Mucosa of descending colon (tissue), 3 donors: ENCODE results near the gene FLNB. TPM values are rescaled to one million over a fixed set of nuclear protein-coding genes. Genes with fewer than 3 reads are reported as not detected.
A peak's percentile ranks its signal among the peaks of the same experiment; 100 is the strongest.

Experiments used
- ATAC-seq: fragments of 200-7000 bp; cut with Tn5 transposase; one replicate; pipeline ENCODE4 v1.9.1; 2020; ENCODE audit warnings: mild to moderate bottlenecking, moderate library complexity
- DNase-seq, 3 donors: peaks; one replicate each; pipeline ENCODE4 v3.0.0-alpha.2; 2020
- H3K36me3 ChIP-seq: fragments of 200-600 bp; one replicate; pipeline ENCODE4 v1.8.0; 2021; ENCODE audit warnings: low read depth, mild to moderate bottlenecking
- H3K4me1 ChIP-seq: fragments of 200-600 bp; one replicate; pipeline ENCODE4 v1.8.0; 2021; ENCODE audit warnings: low read depth, mild to moderate bottlenecking
- H3K4me3 ChIP-seq: fragments of 200-600 bp; one replicate; pipeline ENCODE4 v1.8.0; 2021; ENCODE audit warnings: mild to moderate bottlenecking
- H3K9me3 ChIP-seq: fragments of 200-600 bp; one replicate; pipeline ENCODE4 v1.8.0; 2021; ENCODE audit warnings: mild to moderate bottlenecking
- CTCF ChIP-seq: fragments of 200-600 bp; IDR thresholded peaks from one replicate; pipeline ENCODE4 v1.8.0; 2022; ENCODE audit warnings: antibody characterized with exemption, mild to moderate bottlenecking
- intact Hi-C, 2 donors: fragments of 100-400 bp; cut with DNase I in 1 of 2; cut with micrococcal nuclease in 1 of 2; formaldehyde crosslinking; loops; one replicate each; pipeline versions ENCODE4 v1.11.0 to v1.11.1; 2022; cut with DNase I, micrococcal nuclease
- total RNA-seq, 3 donors: library from RNA; stranded (reverse); fragmentation: NEBNext Ultra II Directional in 2 of 3; extraction: Animal tissue kit (Norgen Biotek cat#: 25700) in 2 of 3; gene quantifications; one replicate each; pipeline versions ENCODE4 v1.2.1 to v1.2.4, GENCODE V29; 2021 to 2023
- donor health status: DM: no; HTN: no; CAD: no; lungs with moderate emphysema.
- donor health status: DM: no; HTN: no; CAD: no.
- donor health status: DM: no; HTN: yes; CAD: no.

FLNB gene
- total RNA-seq, 3 donors from 2014 or later, result 256 to 555 (median 357) TPM

- TF ChIP-seq CTCF, result no peak
- intact Hi-C loops, result no loop called here
- Histone ChIP-seq H3K4me1 (peaks cover 20% of the 10 kb centered on the region), H3K36me3 (no peaks in the 10 kb centered on the region), H3K4me3 (no peak overlapping the region), H3K9me3 (no peaks in the 10 kb centered on the region)
- ATAC-seq (no peak), DNase-seq (no peak)
Observed at GRCh38 chr3:57989646-57990045, 18.6 kb upstream of the FLNB start.

GRCh38 chr3:57992452-57993213, 15.6 kb upstream of the FLNB start:
- intact Hi-C loops, result no loop called here
- ATAC-seq, result peak; percentile 75
- no peaks in the 10 kb centered on the region for H3K36me3 ChIP-seq
- peaks cover 16% of the 10 kb centered on the region for H3K4me1 ChIP-seq
- no peak overlapping the region for H3K4me3 ChIP-seq
- no peaks in the 10 kb centered on the region for H3K9me3 ChIP-seq
- DNase-seq, result peak in 2 of 3 donors; percentile 72 to 74
- TF ChIP-seq CTCF, result no peak

- ATAC-seq, result peak; percentile 73
- peak in 1 of 3 donors; percentile 63 for DNase-seq
- no peak for TF ChIP-seq CTCF
- intact Hi-C loops, result no loop called here
- Histone ChIP-seq H3K4me3 (no peak overlapping the region), H3K4me1 (peaks cover 25% of the 10 kb centered on the region), H3K36me3 (no peaks in the 10 kb centered on the region), H3K9me3 (no peaks in the 10 kb centered on the region)
Observed at GRCh38 chr3:57998366-57999283, 9.6 kb upstream of the FLNB start.

GRCh38 chr3:57999417-58000115, 8.7 kb upstream of the FLNB start:
- peak; percentile 63 for ATAC-seq
- Histone ChIP-seq H3K36me3 (no peaks in the 10 kb centered on the region), H3K9me3 (no peaks in the 10 kb centered on the region), H3K4me3 (no peak overlapping the region), H3K4me1 (peaks cover 23% of the 10 kb centered on the region)
- no peak for DNase-seq
- intact Hi-C loops, result loop anchor here in 1 of 2 donors (10.0 kb wide), 1 partner anchor 165 kb away; no protein-coding TSS in a partner anchor
- no peak for TF ChIP-seq CTCF
